ENCODE measurements around the gene C1GALT1. TPM values are rescaled to one million over a fixed set of nuclear protein-coding genes. Genes with fewer than 3 reads are reported as not detected.

The C1GALT1 gene
- polyA plus RNA-seq, 3 donors, result 12.5 to 47.7 (median 45.1) TPM

GRCh38 chr7:7237201-7237977, 55.0 kb downstream of the C1GALT1 start:
- H3K36me3 Mint-ChIP-seq, result peaks cover 50 to 62% of the 10 kb centered on the region in 2 donors
- H3K27ac Mint-ChIP-seq, result no peak overlapping the region
- H3K27ac ChIP-seq (ENCODE audit: low read depth in 1 of 2, low read length in 2 of 2), result peak overlapping the region in 1 of 2 donors; percentile 27
- 90% methylated on average over 2 of the region's 4 CpGs for WGBS (ENCODE audit: insufficient coverage)
- no peaks in the 10 kb centered on the region for H3K27me3 ChIP-seq (ENCODE audit: control insufficient read depth in 2 of 2, insufficient read depth in 2 of 2, low read length in 2 of 2)
- H3K9ac ChIP-seq (ENCODE audit: insufficient read depth, low read length, poor library complexity, severe bottlenecking), result no peak overlapping the region
- H3K79me2 ChIP-seq (ENCODE audit: insufficient read depth, low read length), result peaks cover 6% of the 10 kb centered on the region
- peaks cover 12% of the 10 kb centered on the region for H4K20me1 ChIP-seq (ENCODE audit: insufficient read depth, low read length)
- no peak overlapping the region for H3K4me3 ChIP-seq (replicated peaks in 1 of 3; ENCODE audit: low read depth in 2 of 3, low read length in 3 of 3)
- peaks cover 43 to 67% of the 10 kb centered on the region in 2 donors for H3K36me3 ChIP-seq (replicated peaks in 1 of 2; ENCODE audit: control insufficient read depth in 1 of 2, insufficient read depth in 2 of 2, low read length in 2 of 2)
- no peak overlapping the region for H3K4me3 Mint-ChIP-seq
- peaks cover 0 to 2% (median 0%) of the 10 kb centered on the region in 3 donors for H3K27me3 Mint-ChIP-seq (ENCODE audit: low read depth in 3 of 3)
- intact Hi-C loops (cut with micrococcal nuclease), result no loop called here
- H3K4me1 Mint-ChIP-seq, result peaks cover 2% of the 10 kb centered on the region
- DNase-seq, result no peak
- no peak overlapping the region for H3K4me2 ChIP-seq (replicated peaks; ENCODE audit: extremely low read depth, low read length, poor library complexity, severe bottlenecking)
- H2AFZ ChIP-seq (ENCODE audit: insufficient read depth, low read depth, low read length, poor library complexity, severe bottlenecking), result no peak overlapping the region
- no peak for TF ChIP-seq CTCF (IDR thresholded peaks at IDR 0.05)
- H3K9me3 ChIP-seq (replicated peaks in 1 of 2; ENCODE audit: control insufficient read depth in 1 of 2, insufficient read depth in 1 of 2, low read length in 2 of 2), result no peaks in the 10 kb centered on the region
- H3K9me3 Mint-ChIP-seq, result no peaks in the 10 kb centered on the region
- H3K4me1 ChIP-seq (ENCODE audit: control insufficient read depth in 1 of 2, insufficient read depth in 2 of 2, low read length in 2 of 2), result no peaks in the 10 kb centered on the region

DNA sequence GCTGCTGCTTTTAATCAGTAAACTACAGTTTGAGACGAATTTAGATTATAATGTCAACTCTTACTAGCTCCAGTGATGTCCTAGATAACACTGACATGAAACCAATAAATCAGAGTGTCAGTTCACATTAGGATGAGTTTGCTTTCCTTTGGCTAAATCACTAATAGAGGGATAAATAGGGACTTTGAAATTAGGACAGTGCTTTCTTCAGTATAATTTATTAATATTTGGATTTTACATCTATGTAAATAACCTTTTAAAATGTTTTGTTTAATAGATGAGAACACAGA, 55.6 kb downstream of the C1GALT1 start:
- Histone ChIP-seq H2AFZ (ENCODE audit: insufficient read depth, low read depth, low read length, poor library complexity, severe bottlenecking) (no peak overlapping the region), H3K4me2 (replicated peaks; ENCODE audit: extremely low read depth, low read length, poor library complexity, severe bottlenecking) (no peak overlapping the region), H3K27ac (ENCODE audit: low read depth in 1 of 2, low read length in 2 of 2) (no peak overlapping the region), H4K20me1 (ENCODE audit: insufficient read depth, low read length) (peaks cover 12% of the 10 kb centered on the region), H3K4me3 (replicated peaks in 1 of 3; ENCODE audit: low read depth in 2 of 3, low read length in 3 of 3) (no peak overlapping the region), H3K9ac (ENCODE audit: insufficient read depth, low read length, poor library complexity, severe bottlenecking) (no peak overlapping the region), H3K36me3 (replicated peaks in 1 of 2; ENCODE audit: control insufficient read depth in 1 of 2, insufficient read depth in 2 of 2, low read length in 2 of 2) (peaks cover 43 to 67% of the 10 kb centered on the region in 2 donors), H3K79me2 (ENCODE audit: insufficient read depth, low read length) (peaks cover 8% of the 10 kb centered on the region), H3K9me3 (replicated peaks in 1 of 2; ENCODE audit: control insufficient read depth in 1 of 2, insufficient read depth in 1 of 2, low read length in 2 of 2) (no peaks in the 10 kb centered on the region), H3K4me1 (ENCODE audit: control insufficient read depth in 1 of 2, insufficient read depth in 2 of 2, low read length in 2 of 2) (peaks cover 0 to 2% of the 10 kb centered on the region in 2 donors), H3K27me3 (ENCODE audit: control insufficient read depth in 2 of 2, insufficient read depth in 2 of 2, low read length in 2 of 2) (no peaks in the 10 kb centered on the region)
- Mint-ChIP-seq H3K36me3 (peaks cover 51 to 65% of the 10 kb centered on the region in 2 donors), H3K27me3 (ENCODE audit: low read depth in 3 of 3) (peaks cover 0 to 2% (median 0%) of the 10 kb centered on the region in 3 donors), H3K9me3 (no peaks in the 10 kb centered on the region), H3K4me1 (peaks cover 5% of the 10 kb centered on the region), H3K4me3 (no peak overlapping the region), H3K27ac (no peak overlapping the region)
- no CpG with 5 or more reads among the region's 1 CpG for WGBS (ENCODE audit: insufficient coverage)
- intact Hi-C loops (cut with micrococcal nuclease), result no loop called here
- TF ChIP-seq CTCF (IDR thresholded peaks at IDR 0.05), result no peak
- DNase-seq, result no peak
